Stimulated activated naive CD4-positive, alpha-beta T cell treated with Interleukin-2 at 50 U/mL for 16 hours (primary cell): Measurements from ENCODE around the gene PCDHGA8.
A peak's percentile ranks its signal among the peaks of the same experiment; 100 is the strongest.
"Not testable (repeated sequence)": the region's sequence is repeated elsewhere in the genome, so short reads cannot be mapped to it uniquely, and the experiment has no call there.

Experiments used
- DNase-seq: peaks from one replicate; lab custom pipeline; 2025; lab: John Stamatoyannopoulos, UW

The PCDHGA8 gene

GRCh38 chr5:141403387-141403786 lies 11.0 kb downstream of the PCDHGA8 start:
- DNase-seq = no peak

- DNase-seq = peak; percentile 8
Measured at GRCh38 chr5:141407790-141408505, 15.5 kb downstream of the PCDHGA8 start, which contains the start of gene PCDHGB6. PCDHGB6 (plus strand) TSS chr5:141408021; CDS start chr5:141408203, 182 bp downstream.

- no peak for DNase-seq
Measured at GRCh38 chr5:141409598-141410306, 17.3 kb downstream of the PCDHGA8 start.

DNA sequence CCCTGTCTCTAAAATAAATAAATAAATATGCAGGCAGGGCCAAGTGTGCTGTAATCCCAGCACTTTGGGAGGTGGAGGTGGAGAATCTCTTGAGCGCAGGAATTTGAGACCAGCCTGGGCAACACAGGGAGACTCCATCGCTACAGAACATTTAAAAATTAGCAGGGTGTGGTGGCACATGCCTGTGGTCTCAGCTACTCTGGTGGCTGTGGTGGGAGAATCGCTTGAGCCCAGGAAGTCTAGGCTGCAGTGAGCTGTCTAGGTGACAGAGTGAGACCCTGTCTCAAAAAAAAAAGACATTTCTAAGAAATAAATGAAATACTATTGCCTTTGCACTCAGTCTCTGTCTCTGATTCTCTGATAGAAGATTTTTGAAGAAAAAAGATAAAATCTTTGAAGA lies 19.1 kb downstream of the PCDHGA8 start:
- DNase-seq = no peak

- peak; percentile 52 for DNase-seq
Measured at GRCh38 chr5:141412854-141413539, 20.6 kb downstream of the PCDHGA8 start, which contains the start of gene PCDHGA10. PCDHGA10 (plus strand) TSS chr5:141412987; CDS start chr5:141413176, 189 bp downstream.

GRCh38 chr5:141413540-141414069 lies 21.2 kb downstream of the PCDHGA8 start:
- DNase-seq = no peak

GRCh38 chr5:141414548-141415274 lies 22.3 kb downstream of the PCDHGA8 start:
- not testable (repeated sequence) for DNase-seq

DNA sequence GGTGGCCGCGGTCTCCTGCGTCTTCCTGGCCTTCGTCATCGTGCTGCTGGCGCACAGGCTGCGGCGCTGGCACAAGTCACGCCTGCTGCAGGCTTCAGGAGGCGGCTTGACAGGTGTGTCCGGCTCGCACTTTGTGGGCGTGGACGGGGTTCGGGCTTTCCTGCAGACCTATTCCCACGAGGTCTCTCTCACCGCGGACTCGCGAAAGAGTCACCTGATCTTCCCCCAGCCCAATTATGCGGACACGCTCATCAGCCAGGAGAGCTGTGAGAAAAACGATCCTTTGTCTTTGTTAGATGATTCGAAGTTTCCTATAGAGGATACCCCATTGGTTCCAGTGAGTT lies 22.8 kb downstream of the PCDHGA8 start:
- DNase-seq = not testable (repeated sequence)

GRCh38 chr5:141417494-141418172 lies 25.2 kb downstream of the PCDHGA8 start, which contains the start of gene PCDHGB7:
PCDHGB7 (plus strand) TSS chr5:141417677; CDS start chr5:141417860, 183 bp downstream.
- DNase-seq = peak; percentile 30

- no peak for DNase-seq
Measured at GRCh38 chr5:141419074-141419880, 26.8 kb downstream of the PCDHGA8 start.

- peak; percentile 15 for DNase-seq
Measured at GRCh38 chr5:141420855-141421488, 28.5 kb downstream of the PCDHGA8 start, which contains the start of gene PCDHGA11. PCDHGA11 (plus strand) TSS chr5:141421051; CDS start chr5:141421228, 177 bp downstream.

DNA sequence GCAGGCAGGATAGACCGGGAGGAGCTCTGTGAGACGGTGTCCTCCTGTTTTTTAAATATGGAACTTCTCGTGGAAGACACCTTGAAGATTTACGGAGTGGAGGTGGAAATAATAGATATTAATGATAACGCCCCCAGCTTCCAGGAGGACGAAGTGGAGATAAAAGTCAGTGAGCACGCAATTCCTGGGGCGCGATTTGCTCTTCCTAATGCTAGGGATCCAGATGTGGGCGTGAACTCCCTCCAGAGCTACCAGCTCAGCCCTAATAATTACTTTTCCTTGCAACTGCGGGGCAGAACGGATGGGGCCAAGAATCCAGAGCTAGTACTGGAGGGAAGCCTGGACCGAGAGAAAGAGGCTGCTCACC lies 29.0 kb downstream of the PCDHGA8 start:
- DNase-seq = no peak

DNA sequence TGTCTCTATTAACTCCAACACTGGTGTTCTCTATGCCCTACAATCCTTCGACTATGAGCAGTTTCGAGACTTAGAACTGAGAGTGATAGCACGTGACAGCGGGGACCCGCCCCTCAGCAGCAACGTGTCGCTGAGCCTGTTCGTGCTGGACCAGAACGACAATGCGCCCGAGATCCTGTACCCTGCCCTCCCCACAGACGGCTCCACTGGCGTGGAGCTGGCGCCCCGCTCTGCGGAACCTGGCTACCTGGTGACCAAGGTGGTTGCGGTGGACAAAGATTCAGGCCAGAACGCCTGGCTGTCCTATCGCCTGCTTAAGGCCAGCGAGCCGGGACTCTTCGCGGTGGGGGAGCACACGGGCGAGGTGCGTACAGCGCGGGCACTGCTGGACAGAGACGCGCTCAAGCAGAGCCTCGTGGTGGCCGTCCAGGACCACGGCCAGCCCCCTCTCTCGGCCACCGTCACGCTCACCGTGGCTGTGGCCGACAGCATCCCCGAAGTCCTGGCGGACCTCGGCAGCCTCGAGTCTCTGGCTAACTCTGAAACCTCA lies 30.4 kb downstream of the PCDHGA8 start:
- no peak for DNase-seq

GRCh38 chr5:141427783-141428426 lies 35.5 kb downstream of the PCDHGA8 start:
- DNase-seq = no peak

DNA sequence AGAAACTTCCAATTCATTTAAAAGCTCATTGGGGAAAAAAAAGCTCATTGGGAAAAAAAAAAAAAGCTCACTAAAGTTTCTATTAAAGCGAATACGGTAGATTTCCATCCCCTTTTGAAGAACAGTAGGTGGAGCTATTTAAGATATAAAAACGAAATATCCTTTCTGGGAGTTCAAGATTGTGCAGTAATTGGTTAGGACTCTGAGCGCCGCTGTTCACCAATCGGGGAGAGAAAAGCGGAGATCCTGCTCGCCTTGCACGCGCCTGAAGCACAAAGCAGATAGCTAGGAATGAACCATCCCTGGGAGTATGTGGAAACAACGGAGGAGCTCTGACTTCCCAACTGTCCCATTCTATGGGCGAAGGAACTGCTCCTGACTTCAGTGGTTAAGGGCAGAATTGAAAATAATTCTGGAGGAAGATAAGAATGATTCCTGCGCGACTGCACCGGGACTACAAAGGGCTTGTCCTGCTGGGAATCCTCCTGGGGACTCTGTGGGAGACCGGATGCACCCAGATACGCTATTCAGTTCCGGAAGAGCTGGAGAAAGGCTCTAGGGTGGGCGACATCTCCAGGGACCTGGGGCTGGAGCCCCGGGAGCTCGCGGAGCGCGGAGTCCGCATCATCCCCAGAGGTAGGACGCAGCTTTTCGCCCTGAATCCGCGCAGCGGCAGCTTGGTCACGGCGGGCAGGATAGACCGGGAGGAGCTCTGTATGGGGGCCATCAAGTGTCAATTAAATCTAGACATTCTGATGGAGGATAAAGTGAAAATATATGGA lies 38.1 kb downstream of the PCDHGA8 start, which contains the start of gene PCDHGA12:
PCDHGA12 (plus strand) TSS at position 176 of the 782 bp plus-strand sequence; CDS start at position 429, 253 bp downstream.
- no peak for DNase-seq

DNA sequence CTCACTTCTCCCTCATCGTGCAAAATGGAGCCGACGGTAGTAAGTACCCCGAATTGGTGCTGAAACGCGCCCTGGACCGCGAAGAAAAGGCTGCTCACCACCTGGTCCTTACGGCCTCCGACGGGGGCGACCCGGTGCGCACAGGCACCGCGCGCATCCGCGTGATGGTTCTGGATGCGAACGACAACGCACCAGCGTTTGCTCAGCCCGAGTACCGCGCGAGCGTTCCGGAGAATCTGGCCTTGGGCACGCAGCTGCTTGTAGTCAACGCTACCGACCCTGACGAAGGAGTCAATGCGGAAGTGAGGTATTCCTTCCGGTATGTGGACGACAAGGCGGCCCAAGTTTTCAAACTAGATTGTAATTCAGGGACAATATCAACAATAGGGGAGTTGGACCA lies 38.9 kb downstream of the PCDHGA8 start:
- no peak for DNase-seq

GRCh38 chr5:141432308-141432707 lies 39.9 kb downstream of the PCDHGA8 start:
- DNase-seq = not testable (repeated sequence)

DNA sequence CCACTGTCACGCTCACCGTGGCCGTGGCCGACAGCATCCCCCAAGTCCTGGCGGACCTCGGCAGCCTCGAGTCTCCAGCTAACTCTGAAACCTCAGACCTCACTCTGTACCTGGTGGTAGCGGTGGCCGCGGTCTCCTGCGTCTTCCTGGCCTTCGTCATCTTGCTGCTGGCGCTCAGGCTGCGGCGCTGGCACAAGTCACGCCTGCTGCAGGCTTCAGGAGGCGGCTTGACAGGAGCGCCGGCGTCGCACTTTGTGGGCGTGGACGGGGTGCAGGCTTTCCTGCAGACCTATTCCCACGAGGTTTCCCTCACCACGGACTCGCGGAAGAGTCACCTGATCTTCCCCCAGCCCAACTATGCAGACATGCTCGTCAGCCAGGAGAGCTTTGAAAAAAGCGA lies 40.3 kb downstream of the PCDHGA8 start:
- DNase-seq = not testable (repeated sequence)
